Adipose tissue (tissue), 3 donors: Measurements from ENCODE around the gene FOXK1. TPM values are rescaled to one million over a fixed set of nuclear protein-coding genes. Genes with fewer than 3 reads are reported as not detected.
"Not testable (repeated sequence)": the region's sequence is repeated elsewhere in the genome, so short reads cannot be mapped to it uniquely, and the experiment has no call there.

Source experiments
- H3K27ac ChIP-seq: one replicate; pipeline ENCODE4 v1.5.1; 2013; ENCODE audit warnings: low read depth, low read length
- WGBS, 3 donors: extraction: QIAGEN DNeasy Blood & Tissue Kit; methylation state at CpG; one replicate each; pipeline ENCODE4 v1.1.7; 2013; 5-methylcytosine and 5-hydroxymethylcytosine counted together
- polyA plus RNA-seq, 3 donors: library from polyadenylated mRNA; stranded (reverse); fragments of 200-250 nt; gene quantifications; one replicate each; pipeline ENCODE4 v1.2.3, GENCODE V29; 2013
- donor health status: healthy with polysubstance abuse.
- donor health status: Bipolar disorder and iron deficiency.
- donor health status: healthy.

FOXK1 gene
- polyA plus RNA-seq, 3 donors = 4.7 to 9.1 (median 7.8) TPM

DNA sequence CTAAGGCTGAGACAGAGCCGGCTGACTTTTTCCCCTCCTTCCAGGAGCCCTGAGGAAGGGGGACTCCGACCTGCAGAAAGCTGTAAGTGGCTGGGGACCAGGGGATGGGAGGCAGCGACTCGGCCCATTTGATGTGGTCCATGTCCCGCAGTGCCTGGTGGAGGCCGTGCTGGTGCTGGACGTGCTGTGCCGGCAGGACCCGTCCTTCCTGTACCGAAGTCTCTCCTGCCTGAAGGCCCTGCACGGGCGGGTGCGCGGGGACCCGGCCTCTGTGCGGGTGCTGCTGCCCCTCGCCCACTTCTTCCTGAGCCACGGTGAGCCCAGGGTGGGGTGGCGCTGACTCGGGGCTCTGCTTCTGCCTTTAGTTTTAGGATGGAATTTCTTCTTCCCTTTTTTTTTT is 103.3 kb downstream of the FOXK1 start:
- H3K27ac ChIP-seq = no peak overlapping the region
- WGBS, 3 donors = 89 to 94% (median 90%) methylated on average over 17 to 20 of the region's 20 CpGs

- WGBS, 3 donors = 92 to 94% (median 93%) methylated on average over 17 of the region's 17 CpGs
- no peak overlapping the region for H3K27ac ChIP-seq
Observed at GRCh38 chr7:4786015-4786414, 103.9 kb downstream of the FOXK1 start.

GRCh38 chr7:4787541-4787940 is 105.4 kb downstream of the FOXK1 start:
- WGBS, 3 donors = 88 to 97% (median 93%) methylated on average over 17 of the region's 17 CpGs
- no peak overlapping the region for H3K27ac ChIP-seq

- H3K27ac ChIP-seq = no peak overlapping the region
- WGBS, 3 donors = 87 to 90% (median 87%) methylated on average over 23 of the region's 23 CpGs
Observed at GRCh38 chr7:4787947-4788626, 106.0 kb downstream of the FOXK1 start.

DNA sequence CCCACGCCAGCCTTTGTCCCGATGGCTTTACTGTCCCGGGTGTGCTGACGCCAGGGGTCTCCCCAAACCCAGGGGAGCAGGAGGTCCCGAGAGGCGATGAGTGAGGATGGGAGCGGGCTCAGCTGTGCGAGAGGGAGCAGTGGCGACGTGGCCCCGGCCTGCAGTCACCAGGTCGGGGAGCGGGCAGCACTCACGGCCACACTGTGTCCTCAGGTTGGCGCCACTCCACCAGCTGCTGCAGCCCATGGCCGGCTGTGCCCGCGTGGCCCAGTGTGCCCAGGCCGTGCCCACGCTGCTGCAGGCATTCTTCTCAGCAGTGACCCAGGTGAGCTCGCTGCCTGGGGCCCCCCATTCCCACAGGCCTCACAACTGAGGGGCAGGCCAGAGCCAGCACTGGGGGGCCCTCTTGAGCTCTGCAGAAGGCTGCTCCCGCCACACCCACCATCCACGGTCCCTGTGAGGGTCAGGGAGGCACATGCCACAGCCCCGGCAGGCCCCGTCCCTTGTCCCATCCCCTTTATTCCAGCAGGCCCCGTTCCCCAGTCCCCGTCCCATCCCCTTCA is 106.6 kb downstream of the FOXK1 start:
- H3K27ac ChIP-seq = no peak overlapping the region
- WGBS, 3 donors = 94 to 96% (median 95%) methylated on average over 26 to 27 of the region's 27 CpGs

DNA sequence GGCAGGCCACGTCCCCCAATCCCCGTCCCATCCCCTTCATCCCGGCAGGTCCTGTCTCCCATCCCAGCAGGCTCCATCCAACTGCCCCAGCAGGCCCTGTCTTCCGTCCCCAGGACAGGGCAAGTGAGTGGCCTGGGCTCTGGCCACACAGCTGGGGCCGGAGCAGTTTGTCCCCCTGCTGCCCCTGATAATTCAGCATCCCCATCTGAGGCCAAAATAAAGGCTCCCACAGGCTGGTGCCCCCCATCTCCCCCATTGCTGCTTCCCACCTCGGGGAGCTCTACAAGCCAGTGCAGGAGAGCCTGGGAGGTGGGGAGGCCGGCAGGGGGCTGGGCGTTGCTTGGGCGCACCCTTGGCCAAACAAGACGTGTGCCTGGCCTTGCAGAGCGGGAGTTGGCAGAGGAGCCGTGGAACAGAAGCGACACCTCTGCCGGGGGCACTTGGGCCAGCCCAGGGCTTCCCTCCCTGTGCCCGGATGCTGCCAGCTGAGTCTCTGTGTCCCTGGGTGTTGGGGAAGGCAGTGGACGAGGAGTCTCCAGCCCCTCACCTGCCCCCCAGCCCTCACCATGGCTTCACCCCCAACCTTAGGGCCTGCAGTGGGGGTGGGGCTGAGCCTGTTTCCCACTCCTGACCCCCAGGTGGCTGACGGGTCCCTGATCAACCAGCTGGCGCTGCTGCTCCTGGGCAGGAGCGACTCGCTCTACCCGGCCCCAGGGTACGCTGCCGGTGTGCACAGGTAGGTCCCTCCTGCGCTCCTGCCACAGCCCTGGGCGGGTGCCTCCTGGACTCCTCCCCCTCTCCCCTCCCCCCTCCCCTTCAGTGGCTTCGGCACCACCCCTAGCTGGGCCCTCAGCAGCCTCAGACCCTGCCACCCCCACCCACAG is 107.3 kb downstream of the FOXK1 start:
- no peak overlapping the region for H3K27ac ChIP-seq
- WGBS, 3 donors = 90 to 92% (median 91%) methylated on average over 23 to 26 of the region's 26 CpGs

DNA sequence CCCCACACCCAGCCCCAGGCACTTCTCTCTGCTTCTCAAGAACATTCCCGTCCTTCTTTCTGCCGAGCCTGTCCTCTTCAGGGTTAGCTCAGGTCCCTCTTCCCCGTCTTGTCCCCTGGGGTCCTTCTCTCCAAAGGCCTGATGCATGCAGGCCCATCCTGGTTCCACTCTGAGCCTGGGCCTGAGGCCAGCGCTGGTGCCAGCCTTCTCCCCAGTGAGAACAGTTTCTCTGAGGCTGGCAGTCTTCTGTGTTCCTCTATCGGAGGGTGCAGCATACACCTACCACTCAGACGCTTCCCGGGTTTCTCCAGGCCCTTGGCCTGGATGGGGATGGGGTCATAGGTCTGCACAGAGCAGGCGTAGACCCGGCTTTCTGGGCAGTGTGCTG is 108.0 kb downstream of the FOXK1 start:
- WGBS, 3 donors = 75 to 85% (median 75%) methylated on average over 9 of the region's 9 CpGs
- no peak overlapping the region for H3K27ac ChIP-seq

DNA sequence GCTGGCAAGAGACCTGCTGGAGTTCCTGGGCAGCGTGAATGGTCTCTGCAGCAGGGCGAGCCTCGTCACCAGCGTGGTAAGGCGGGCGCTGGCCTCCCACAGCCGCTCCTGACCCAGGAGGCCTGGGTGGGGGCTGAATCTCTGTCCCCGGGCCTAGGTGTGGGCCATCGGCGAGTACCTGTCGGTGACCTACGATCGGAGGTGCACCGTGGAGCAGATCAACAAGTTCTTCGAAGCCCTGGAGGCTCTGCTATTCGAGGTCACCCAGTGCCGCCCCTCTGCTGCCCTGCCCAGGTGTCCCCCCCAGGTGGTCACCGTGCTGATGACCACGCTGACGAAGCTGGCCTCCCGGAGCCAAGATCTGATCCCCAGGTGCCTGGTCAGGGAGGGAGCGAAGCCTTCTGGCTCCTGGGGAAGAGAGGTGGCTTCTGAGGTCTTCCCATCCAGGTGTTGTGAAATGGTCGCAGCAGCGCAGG is 108.5 kb downstream of the FOXK1 start:
- no peak overlapping the region for H3K27ac ChIP-seq
- 92 to 97% (median 95%) methylated on average over 20 to 24 of the region's 24 CpGs for WGBS, 3 donors

DNA sequence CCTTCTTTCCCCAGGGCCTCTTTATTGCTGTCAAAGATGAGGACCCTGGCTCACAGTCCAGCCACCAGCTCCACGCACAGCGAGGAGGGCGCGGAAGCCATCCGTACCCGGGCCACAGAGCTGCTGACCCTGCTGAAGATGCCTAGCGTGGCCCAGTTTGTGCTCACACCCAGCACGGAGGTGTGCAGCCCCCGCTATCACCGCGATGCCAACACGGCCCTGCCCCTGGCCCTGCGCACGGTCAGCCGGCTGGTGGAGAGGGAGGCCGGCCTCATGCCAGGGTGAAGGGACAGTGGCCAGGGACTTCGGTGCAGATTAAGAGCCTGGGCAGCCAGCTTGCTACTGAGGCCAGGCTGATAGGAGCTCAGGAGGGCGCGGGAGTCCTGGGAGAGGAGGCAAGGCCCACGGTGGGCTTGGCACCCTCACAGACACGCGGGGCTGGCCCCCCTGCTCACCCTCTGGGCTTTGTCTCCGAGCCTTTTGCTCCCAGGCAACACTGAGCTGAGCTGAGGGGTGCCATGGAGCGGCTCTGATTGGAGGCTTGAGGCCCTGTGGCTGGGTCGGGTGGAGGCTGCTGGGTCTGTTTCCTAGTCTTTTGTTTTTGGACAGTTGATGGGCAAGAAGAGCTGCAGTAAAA is 109.1 kb downstream of the FOXK1 start:
- no peak overlapping the region for H3K27ac ChIP-seq
- 94 to 96% (median 94%) methylated on average over 20 to 25 of the region's 25 CpGs for WGBS, 3 donors

- WGBS, 3 donors = 42 to 53% (median 51%) methylated on average over 39 to 50 of the region's 50 CpGs
- no peak overlapping the region for H3K27ac ChIP-seq
Observed at GRCh38 chr7:4791738-4792536, 109.8 kb downstream of the FOXK1 start.

DNA sequence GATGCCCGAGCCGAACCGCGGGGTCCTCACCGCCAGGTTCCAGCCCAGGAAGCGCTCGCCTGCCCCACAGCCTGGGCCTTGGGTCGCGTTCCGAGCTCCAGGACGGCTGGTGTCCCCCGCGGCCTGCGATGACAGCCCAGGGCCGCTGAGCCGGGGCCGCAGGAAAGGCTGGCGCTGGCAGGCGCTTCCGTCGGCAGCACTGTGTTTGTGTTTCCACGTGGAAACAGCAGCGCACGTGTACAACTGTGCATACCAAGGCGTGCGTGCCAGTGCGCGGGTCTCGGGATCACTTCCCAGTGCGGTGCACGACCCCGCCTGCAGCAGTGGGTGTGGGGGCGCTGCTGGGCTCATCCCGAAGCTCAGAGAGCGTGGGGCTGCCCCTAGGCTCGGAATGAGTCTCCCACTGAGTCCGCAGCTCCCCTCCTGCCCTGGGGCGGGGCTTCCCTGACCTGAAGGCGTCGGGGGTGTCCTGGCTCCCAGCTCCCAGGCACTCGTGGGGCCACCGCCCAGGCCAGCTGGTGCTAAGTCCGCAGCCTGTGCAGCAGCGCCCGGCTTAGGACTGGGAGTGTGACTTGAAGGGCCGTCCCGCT is 110.5 kb downstream of the FOXK1 start:
- H3K27ac ChIP-seq = no peak overlapping the region
- 23 to 42% (median 25%) methylated on average over 38 to 47 of the region's 47 CpGs for WGBS, 3 donors

DNA sequence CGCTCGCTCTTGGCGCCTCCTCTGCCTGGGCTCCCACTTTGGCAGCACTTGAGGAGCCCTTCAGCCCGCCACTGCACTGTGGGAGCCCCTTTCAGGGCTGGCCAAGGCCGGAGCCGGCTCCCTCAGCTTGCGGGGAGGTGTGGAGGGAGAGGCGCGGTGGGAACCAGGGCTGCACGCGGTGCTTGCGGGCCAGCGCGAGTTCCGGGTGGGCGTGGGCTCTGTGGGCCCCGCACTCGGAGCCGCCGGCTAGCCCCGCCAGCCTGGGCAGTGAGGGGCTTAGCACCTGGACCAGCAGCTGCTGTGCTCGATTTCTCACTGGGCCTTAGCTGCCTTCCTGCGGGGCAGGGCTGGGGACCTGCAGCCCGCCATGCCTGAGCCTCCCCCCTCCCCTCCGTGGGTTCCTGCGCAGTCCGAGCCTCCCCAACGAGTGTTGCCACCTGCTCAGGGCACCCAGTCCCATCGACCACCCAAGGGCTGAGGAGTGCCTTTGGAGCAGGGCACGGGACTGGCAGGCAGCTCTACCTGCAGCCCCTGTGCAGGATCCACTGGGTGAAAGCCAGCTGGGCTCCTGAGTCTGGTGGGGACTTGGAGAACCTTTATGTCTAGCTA is 111.4 kb downstream of the FOXK1 start:
- 94 to 95% (median 94%) methylated on average over 29 to 30 of the region's 30 CpGs for WGBS, 3 donors
- H3K27ac ChIP-seq = not testable (repeated sequence)

DNA sequence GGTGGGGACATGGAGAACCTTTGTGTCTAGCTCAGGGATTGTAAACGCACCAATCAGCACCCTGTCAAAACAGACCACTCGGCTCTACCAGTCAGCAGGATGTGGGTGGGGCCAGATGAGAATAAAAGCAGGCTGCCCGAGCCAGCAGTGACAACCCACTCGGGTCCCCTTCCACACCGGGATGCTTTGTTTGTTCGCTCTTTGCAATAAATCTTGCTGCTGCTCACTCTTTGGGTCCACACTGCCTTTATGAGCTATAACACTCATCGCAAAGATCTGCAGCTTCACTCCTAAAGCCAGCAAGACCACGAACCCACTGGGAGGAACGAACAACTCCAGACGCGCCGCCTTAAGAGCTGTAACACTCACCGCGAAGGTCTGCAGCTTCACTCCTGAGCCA is 112.1 kb downstream of the FOXK1 start:
- WGBS, 3 donors = 76 to 93% (median 86%) methylated on average over 12 to 14 of the region's 14 CpGs
- H3K27ac ChIP-seq = not testable (repeated sequence)

DNA sequence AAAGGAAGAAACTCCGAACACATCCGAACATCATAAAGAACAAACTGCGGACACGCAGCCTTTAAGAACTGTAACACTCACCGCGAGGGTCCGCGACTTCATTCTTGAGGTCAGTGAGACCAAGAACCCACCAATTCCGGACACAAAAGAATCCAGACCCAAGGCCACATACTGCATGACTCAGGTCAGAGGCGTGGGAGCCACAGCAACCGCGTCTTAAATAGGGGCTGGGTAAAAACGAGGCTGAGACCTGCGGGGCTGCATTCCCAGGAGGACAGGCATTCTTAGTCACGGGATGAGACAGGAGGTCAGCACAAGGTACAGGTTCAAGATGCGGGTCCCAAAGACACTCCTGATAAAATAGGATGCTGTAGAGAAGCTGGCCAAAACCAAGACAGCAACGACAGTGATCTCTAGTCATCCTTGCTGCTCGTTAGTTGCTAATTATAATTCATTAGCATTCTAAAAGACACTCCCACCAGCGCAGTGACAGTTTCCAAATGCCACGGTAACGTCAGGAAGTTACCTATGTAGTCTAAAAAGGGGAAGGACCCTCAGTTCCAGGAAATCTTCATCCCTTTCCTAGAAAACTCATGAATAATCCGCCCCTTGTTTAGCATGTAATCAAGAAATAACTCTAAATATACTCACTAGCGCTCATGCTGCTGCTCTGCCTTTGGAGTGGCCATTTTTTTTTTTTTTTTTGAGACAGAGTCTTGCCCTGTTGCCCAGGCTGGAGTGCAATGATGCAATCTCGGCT is 112.7 kb downstream of the FOXK1 start:
- H3K27ac ChIP-seq = no peak overlapping the region
- 83 to 87% (median 84%) methylated on average over 24 of the region's 24 CpGs for WGBS, 3 donors

DNA sequence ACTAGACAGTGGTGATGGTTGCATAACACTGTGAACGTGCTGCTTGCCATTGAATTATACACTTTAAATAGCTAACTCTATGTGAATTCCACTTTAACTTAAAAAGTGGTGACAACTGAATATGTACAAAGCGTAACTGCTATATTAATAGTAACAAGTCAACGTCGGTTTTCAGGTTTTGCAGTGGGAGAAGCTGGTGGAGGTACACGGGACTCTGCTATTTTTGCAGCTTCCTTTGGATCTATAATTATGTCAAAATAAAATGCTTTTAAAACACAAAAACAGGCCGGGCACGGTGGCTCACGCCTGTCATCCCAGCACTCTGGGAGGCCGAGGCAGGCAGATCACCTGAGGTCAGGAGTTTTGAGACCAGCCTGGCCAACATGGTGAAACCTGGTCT is 114.4 kb downstream of the FOXK1 start:
- 84 to 89% (median 86%) methylated on average over 9 of the region's 9 CpGs for WGBS, 3 donors
- H3K27ac ChIP-seq = no peak overlapping the region

- no peak overlapping the region for H3K27ac ChIP-seq
- WGBS, 3 donors = 35 to 36% (median 35%) methylated on average over 37 of the region's 37 CpGs
Observed at GRCh38 chr7:4797858-4798705, 116.0 kb downstream of the FOXK1 start.
